Epithelial cell of prostate (primary cell): ENCODE results near the gene SPANXB1.
"Not testable (repeated sequence)": the region's sequence is repeated elsewhere in the genome, so short reads cannot be mapped to it uniquely, and the experiment has no call there.

Experiments used
- DNase-seq: peaks from one replicate; pipeline ENCODE4 v3.0.0-alpha.2; 2011; ENCODE audit warnings: low read depth, low spot score
- H3K27ac ChIP-seq: fragments of 450-650 bp; 2 replicates; pipeline ENCODE4 v1.5.1; 2017; ENCODE audit warnings: mild to moderate bottlenecking

SPANXB1 gene

DNA sequence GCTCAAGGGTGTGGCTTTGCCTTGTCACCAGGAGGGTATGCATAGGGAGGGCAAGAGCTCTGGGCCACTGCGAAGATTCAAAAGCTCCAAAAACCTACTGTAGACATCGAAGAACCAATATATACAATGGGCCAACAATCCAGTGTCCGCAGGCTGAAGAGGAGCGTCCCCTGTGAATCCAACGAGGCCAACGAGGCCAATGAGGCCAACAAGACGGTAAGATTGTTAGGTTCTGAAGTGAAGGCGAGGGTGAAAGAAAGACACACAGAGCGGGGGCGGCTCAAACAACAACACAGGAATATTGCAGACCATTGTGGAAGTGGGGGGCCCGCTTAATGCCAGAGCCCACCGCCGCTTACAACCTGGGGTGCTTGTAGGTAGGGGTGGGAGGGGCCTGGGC, at the start of gene SPANXB1:
SPANXB1 (plus strand) TSS at position 27 of the 400 bp plus-strand sequence; CDS start at position 127, 100 bp downstream.
- H3K27ac ChIP-seq, DNase-seq: not testable (repeated sequence)

DNA sequence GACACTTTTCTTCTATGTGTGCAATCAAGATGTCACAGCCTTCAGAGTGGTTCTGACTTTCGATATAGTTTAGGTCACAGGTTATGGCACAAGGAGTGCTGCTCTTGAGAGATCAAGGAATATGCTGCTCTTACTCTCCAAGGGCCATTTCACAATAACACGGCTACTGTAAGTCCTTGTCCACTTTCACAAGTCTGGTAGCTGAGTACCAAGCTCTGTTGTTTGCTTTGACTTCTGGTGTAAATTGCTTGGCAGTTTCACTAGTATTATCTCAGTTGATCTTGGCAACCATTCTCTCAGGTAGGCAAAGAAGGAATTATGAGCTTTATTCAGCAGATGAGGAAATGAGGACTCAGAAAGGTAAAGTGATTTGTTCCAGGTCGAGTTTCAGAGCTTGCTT, 35.4 kb upstream of the SPANXB1 start:
- DNase-seq = no peak
- H3K27ac ChIP-seq = no peak overlapping the region

DNA sequence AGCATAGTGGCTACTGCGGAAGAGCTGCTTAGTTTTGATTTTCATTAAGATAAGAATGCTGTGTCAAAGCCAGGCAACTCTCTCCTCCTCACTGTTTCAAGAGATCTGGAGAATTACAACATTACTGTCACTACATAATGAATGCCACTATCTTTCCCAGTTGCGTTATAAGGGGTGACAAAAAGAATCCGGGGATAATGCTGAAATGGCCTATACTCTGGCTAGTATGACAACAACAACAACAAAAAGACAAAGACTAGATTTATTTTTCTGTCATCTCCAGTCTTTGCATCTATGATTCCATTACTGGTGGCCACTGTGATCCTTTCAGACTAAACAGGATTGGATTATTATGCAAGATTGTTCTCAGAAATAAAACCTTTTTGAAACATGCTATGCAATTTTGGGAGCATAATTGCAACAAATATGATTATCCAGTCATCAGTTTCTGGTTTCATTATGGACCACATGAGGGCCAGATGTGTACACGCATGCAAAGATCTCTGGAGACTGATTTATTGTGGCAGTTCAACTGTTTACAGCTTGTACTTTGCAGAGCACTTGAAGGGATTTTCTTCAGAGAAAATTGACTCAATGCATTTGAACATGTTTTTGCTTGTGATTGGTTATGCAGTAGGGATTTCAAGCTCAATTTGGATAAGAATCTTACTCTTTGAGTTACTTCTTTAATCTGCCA, 31.1 kb upstream of the SPANXB1 start:
- no peak for DNase-seq
- no peak overlapping the region for H3K27ac ChIP-seq

DNA sequence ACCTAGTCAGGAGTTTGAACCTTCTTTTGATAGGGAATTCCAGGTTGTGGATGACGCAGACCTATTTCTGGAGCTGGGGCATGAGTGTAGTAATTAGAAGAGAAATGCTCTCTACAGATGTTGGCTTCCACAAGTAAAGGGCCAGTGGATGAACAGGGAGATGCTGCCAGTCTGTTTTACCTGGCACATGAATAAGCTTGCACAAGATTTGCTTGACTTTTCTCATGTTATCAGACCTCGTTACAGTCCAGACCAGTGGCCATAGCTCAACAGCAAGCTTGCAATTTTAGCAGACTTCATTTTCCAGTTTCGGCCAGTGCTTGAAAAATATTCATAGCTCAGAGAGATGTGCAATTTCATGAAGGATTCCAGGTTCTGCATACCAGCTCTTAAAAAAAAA, 26.9 kb upstream of the SPANXB1 start:
- no peak overlapping the region for H3K27ac ChIP-seq
- DNase-seq = no peak

DNA sequence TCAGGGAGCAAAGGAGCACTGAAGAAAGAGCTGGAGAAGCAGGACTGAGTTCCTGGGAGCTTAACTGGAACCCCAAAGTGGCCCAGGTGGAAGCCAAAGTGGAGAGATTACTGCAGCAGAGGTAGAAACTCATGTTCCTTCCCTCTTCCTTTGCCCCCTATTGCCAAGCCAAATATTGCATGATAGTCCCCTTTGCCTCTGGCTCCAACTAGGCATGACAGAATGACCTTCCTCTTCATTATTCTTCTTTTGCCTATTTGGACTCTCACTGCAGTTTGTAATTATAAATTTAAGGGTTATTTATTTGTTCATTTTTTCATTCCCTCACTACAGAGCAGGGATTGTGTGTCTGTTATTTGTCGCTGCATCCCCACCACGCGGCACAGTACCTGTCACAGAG, 22.1 kb upstream of the SPANXB1 start:
- DNase-seq = no peak
- no peak overlapping the region for H3K27ac ChIP-seq

DNA sequence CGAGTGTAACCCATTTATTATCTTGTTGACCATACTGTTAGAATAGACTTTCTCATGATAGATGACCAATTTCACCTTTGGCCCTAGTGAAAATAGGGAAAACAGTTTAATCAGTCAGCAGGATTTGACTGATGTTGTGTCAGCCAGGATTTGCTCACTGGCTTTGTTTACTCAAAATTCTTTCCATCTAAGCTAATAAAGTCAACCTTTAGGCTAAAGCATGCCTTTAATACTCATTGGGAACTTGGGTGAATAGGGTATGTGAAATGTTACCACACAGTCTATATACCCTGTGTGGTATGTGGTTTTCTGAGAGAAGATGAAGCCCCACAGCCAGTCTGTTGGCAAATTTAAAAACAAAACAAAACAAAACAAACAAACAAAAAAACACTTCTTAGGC, 18.7 kb upstream of the SPANXB1 start:
- no peak overlapping the region for H3K27ac ChIP-seq
- no peak for DNase-seq

- not testable (repeated sequence) for DNase-seq, H3K27ac ChIP-seq
Observed at GRCh38 chrX:141005243-141005642, 2.8 kb downstream of the SPANXB1 start.

DNA sequence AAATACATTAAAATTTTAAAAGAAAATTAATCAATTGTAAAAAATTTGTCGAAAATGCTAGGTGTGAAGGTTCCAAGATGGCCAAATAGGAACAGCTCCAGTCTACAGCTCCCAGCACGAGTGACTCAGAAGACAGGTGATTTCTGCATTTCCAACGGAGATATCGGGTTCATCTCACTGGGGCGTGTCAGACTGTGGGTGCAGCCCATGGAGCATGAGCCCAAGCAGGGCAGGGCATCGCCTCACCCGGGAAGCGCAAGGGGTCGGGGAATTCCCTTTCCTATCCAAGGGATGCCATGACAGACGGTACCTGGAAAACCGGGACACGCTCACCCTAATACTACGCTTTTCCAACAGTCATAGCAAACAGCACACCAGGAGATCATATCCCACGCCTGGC, 41.9 kb downstream of the SPANXB1 start:
- not testable (repeated sequence) for DNase-seq, H3K27ac ChIP-seq

DNA sequence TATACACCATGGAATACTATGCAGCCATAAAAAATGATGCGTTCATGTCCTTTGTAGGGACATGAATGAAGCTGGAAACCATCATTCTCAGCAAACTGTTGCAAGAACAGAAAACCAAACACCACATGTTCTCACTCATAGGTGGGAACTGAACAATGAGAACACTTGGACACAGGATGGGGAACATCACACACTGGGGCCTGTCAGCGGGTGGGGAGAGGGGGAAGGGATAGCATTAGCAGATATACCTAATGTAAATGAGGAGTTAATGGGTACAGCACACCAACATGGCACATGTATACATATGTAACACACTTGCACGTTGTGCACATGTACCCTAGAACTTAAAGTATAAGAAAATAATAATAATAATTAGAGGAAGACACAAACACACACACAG, 47.5 kb downstream of the SPANXB1 start:
- DNase-seq, H3K27ac ChIP-seq: not testable (repeated sequence)

- not testable (repeated sequence) for DNase-seq, H3K27ac ChIP-seq
Observed at GRCh38 chrX:141052098-141052497, 49.7 kb downstream of the SPANXB1 start.
